Anterior cingulate cortex (tissue), 58 donors: ENCODE data around the gene SGSH.
"Not testable (repeated sequence)": the region's sequence is repeated elsewhere in the genome, so short reads cannot be mapped to it uniquely, and the experiment has no call there.

ENCODE experiments used
- DNase-seq, 58 donors: peaks; one replicate each; lab custom pipeline; 2025; lab: John Stamatoyannopoulos, UW

Gene SGSH

GRCh38 chr17:80220054-80220735, at the start of gene SGSH, which contains the start of gene SLC26A11:
Gene SGSH, minus strand, starts transcription at chr17:80220333. Its CDS starts 20 bp downstream, at chr17:80220313.
Gene SLC26A11, plus strand, starts transcription at chr17:80220427. Its CDS starts 1,134 bp downstream, at chr17:80221561.
- peak in 52 of 58 donors; percentile 22 to 81 (median 52) for DNase-seq

- no peak for DNase-seq
Observed at GRCh38 chr17:80269405-80269807, 49.3 kb upstream of the SGSH start.

GRCh38 chr17:80268427-80268826, 48.3 kb upstream of the SGSH start:
- no peak for DNase-seq

GRCh38 chr17:80267391-80267790, 47.3 kb upstream of the SGSH start:
- DNase-seq, result no peak

- no peak for DNase-seq
Observed at GRCh38 chr17:80265205-80266068, 45.3 kb upstream of the SGSH start.

GRCh38 chr17:80264205-80265075, 44.3 kb upstream of the SGSH start:
- no peak for DNase-seq

- DNase-seq, result peak in 21 of 58 donors; percentile 11 to 45 (median 20)
Observed at GRCh38 chr17:80263253-80264204, 43.4 kb upstream of the SGSH start.

GRCh38 chr17:80262775-80263244, 42.7 kb upstream of the SGSH start:
- no peak for DNase-seq

- DNase-seq, result no peak
Observed at GRCh38 chr17:80262291-80262690, 42.2 kb upstream of the SGSH start.

- DNase-seq, result no peak
Observed at GRCh38 chr17:80261895-80262279, 41.8 kb upstream of the SGSH start.

GRCh38 chr17:80261159-80261894, 41.2 kb upstream of the SGSH start:
- DNase-seq, result peak in 29 of 58 donors; percentile 14 to 50 (median 35)

- peak in 15 of 58 donors; percentile 9 to 50 (median 36) for DNase-seq
Observed at GRCh38 chr17:80260791-80261158, 40.6 kb upstream of the SGSH start, which contains the start of gene RNF213. Gene RNF213, plus strand, starts transcription at chr17:80260852. Its CDS starts 2,830 bp downstream, at chr17:80263682.

- DNase-seq, result peak in 42 of 58 donors; percentile 10 to 66 (median 42)
Observed at GRCh38 chr17:80260069-80260535, 40.0 kb upstream of the SGSH start.

GRCh38 chr17:80259457-80260068, 39.4 kb upstream of the SGSH start:
- DNase-seq, result no peak

- DNase-seq, result not testable (repeated sequence)
Observed at GRCh38 chr17:80258296-80258695, 38.2 kb upstream of the SGSH start.

- DNase-seq, result no peak
Observed at GRCh38 chr17:80257716-80258213, 37.6 kb upstream of the SGSH start.

GRCh38 chr17:80256034-80256350, 35.9 kb upstream of the SGSH start:
- no peak for DNase-seq
